K562 (cell line): Measurements from ENCODE around the gene DAPK3. TPM values are rescaled to one million over a fixed set of nuclear protein-coding genes. Genes with fewer than 3 reads are reported as not detected.
A peak's percentile ranks its signal among the peaks of the same experiment; 100 is the strongest.

Experiments used
- CEBPB ChIP-seq: fragments of 450-650 bp; IDR thresholded peaks from 2 replicates; pipeline ENCODE4 v1.6.1; 2016; ENCODE audit warnings: missing genetic modification characterization, missing compliant biosample characterization
- CHD4 ChIP-seq: fragments of 200-600 bp; sonication (generic); IDR thresholded peaks from 3 replicates; pipeline ENCODE4 v1.6.1; 2012; ENCODE audit warnings: low read depth, mild to moderate bottlenecking, mixed read lengths, low read length, inconsistent platforms; ENCODE audit not compliant: insufficient read depth, insufficient replicate concordance, poor library complexity, severe bottlenecking
- ELF1 ChIP-seq: fragments of 200-800 bp; sonication (Bioruptor generic); IDR thresholded peaks from 2 replicates; pipeline ENCODE4 v1.6.1; 2016; ENCODE audit warnings: missing genetic modification characterization, missing compliant biosample characterization
- ESRRA ChIP-seq: fragments of 450-650 bp; IDR thresholded peaks from 2 replicates; pipeline ENCODE4 v1.6.1; 2014; ENCODE audit warnings: low read depth, mild to moderate bottlenecking, moderate library complexity, borderline replicate concordance
- ETV5 ChIP-seq: sonication (generic); formaldehyde crosslinking; IDR thresholded peaks from 2 replicates; pipeline ENCODE4 v1.4.0; 2020; ENCODE audit warnings: low read depth, mild to moderate bottlenecking, missing genetic modification reagents
- NFRKB ChIP-seq: fragments of 450-650 bp; IDR thresholded peaks from 2 replicates; pipeline ENCODE4 v1.6.1; 2016; ENCODE audit warnings: low read depth
- PHB2 ChIP-seq: fragments of 450-650 bp; IDR thresholded peaks from 2 replicates; pipeline ENCODE4 v1.6.1; 2017; ENCODE audit warnings: low read depth
- WHSC1 ChIP-seq: IDR thresholded peaks from one replicate; pipeline ENCODE4 v1.6.1; 2012; ENCODE audit warnings: low read length, control low read depth, inconsistent platforms
- ZNF699 ChIP-seq: fragments of 250-450 bp; sonication (Bioruptor Pico); IDR thresholded peaks from 2 replicates; pipeline ENCODE4 v1.8.0; 2021; ENCODE audit warnings: mild to moderate bottlenecking, moderate library complexity; ENCODE audit not compliant: insufficient replicate concordance
- polyA plus RNA-seq, 8 experiments: library from polyadenylated mRNA; depleted of rRNA in 4 of 8; stranded (reverse) in 5 of 8; unstranded in 3 of 8; fragments of >200 nt; fragmentation: Nextera tagmentation in 2 of 8; fragmentation: Illumina TruSeq in 1 of 8; extraction: Ambion mirVana in 2 of 8; extraction: Trizol in 1 of 8; gene quantifications; 2 replicates each; pipeline versions ENCODE4 v1.2.1 to v1.2.3, GENCODE V29; 2011 to 2014; ENCODE audit warnings: inconsistent platforms in 1 of 8, missing spikeins in 1 of 8
- total RNA-seq, 7 experiments: library from RNA; depleted of rRNA in 6 of 7; stranded (reverse); fragments of >200 nt in 6 of 7; fragmentation: Illumina TruSeq in 2 of 7; extraction: Trizol in 2 of 7; gene quantifications; 2 replicates each; pipeline versions ENCODE4 v1.2.1 to v1.2.3, GENCODE V29; 2011 to 2021; ENCODE audit warnings: low replicate concordance in 1 of 7
- TF ChIP-seq, protein P1 (sequence below): sonication (generic); formaldehyde crosslinking; IDR thresholded peaks from 2 replicates; pipeline ENCODE4 v1.8.0; 2022; ENCODE audit warnings: missing genetic modification reagents, mild to moderate bottlenecking, borderline replicate concordance
- TF ChIP-seq, protein P2 (sequence below), 2 experiments: fragments of 450-650 bp; formaldehyde crosslinking in 1 of 2; IDR thresholded peaks; 2 replicates each; pipeline versions ENCODE4 v1.4.0 to v1.6.1; 2014 to 2020; ENCODE audit warnings: mild to moderate bottlenecking in 2 of 2, borderline replicate concordance in 1 of 2, low read depth in 1 of 2
- TF ChIP-seq, protein P3 (sequence below): IDR thresholded peaks from 2 replicates; pipeline ENCODE4 v1.6.1; 2011; ENCODE audit warnings: borderline replicate concordance, low read depth, mild to moderate bottlenecking, moderate library complexity, low read length; ENCODE audit not compliant: insufficient read depth, poor library complexity, severe bottlenecking

DAPK3 gene
- total and polyA plus RNA-seq, 9 of the 15 experiments (the other 6 are each of a cell fraction or from before 2014, with no cell fraction given) = 0.14 to 63.4 (median 25.0) TPM

DNA sequence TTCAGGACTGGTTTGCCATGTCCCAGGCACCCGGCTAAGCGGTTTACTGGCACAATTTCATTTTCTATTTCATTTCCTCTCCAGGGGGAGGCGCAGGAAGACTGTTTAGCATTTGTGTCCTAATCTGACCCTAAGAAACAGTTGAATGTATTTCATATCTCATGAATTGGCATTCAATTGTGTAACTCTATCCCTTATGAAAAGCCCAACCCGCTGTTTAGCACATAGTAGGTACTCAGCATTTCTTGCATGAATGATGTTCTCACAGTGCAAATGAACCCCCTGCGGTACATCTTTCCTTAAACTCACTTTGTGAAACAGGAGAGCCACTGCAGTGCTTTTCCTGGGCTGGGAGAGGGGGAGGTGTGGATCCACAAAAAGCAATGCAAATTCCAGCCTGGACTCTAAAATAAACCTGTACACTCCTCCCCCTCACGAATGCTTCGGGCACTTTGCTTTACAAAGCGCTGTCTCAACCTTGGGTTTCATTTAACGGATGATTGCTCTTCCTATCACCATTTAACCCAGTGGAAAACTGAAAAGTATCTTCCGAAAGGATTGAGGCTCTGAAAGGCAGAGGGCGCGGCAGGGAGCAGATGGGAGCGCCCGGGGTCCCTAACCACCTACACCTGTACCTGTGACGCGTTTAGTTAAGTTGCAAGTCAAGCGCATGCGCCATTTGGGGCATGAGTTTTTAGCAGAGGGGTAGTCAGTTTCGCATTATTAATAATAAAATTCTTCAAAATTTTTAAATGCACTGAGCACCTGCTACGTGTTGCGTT is 15.6 kb upstream of the DAPK3 start (continued):
- peak; percentile 26; the same call in 1 of the 2 replicates for TF ChIP-seq ELF1 (tag)
- no peak for TF ChIP-seq WHSC1
- TF ChIP-seq ETV5 = no peak
- TF ChIP-seq, protein P1, sequence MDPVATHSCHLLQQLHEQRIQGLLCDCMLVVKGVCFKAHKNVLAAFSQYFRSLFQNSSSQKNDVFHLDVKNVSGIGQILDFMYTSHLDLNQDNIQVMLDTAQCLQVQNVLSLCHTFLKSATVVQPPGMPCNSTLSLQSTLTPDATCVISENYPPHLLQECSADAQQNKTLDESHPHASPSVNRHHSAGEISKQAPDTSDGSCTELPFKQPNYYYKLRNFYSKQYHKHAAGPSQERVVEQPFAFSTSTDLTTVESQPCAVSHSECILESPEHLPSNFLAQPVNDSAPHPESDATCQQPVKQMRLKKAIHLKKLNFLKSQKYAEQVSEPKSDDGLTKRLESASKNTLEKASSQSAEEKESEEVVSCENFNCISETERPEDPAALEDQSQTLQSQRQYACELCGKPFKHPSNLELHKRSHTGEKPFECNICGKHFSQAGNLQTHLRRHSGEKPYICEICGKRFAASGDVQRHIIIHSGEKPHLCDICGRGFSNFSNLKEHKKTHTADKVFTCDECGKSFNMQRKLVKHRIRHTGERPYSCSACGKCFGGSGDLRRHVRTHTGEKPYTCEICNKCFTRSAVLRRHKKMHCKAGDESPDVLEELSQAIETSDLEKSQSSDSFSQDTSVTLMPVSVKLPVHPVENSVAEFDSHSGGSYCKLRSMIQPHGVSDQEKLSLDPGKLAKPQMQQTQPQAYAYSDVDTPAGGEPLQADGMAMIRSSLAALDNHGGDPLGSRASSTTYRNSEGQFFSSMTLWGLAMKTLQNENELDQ (CRISPR knock-in tag) = no peak
- TF ChIP-seq NFRKB = no peak
- TF ChIP-seq CEBPB (tag) = peak; percentile 88
- no peak for TF ChIP-seq CHD4
- TF ChIP-seq, protein P2, sequence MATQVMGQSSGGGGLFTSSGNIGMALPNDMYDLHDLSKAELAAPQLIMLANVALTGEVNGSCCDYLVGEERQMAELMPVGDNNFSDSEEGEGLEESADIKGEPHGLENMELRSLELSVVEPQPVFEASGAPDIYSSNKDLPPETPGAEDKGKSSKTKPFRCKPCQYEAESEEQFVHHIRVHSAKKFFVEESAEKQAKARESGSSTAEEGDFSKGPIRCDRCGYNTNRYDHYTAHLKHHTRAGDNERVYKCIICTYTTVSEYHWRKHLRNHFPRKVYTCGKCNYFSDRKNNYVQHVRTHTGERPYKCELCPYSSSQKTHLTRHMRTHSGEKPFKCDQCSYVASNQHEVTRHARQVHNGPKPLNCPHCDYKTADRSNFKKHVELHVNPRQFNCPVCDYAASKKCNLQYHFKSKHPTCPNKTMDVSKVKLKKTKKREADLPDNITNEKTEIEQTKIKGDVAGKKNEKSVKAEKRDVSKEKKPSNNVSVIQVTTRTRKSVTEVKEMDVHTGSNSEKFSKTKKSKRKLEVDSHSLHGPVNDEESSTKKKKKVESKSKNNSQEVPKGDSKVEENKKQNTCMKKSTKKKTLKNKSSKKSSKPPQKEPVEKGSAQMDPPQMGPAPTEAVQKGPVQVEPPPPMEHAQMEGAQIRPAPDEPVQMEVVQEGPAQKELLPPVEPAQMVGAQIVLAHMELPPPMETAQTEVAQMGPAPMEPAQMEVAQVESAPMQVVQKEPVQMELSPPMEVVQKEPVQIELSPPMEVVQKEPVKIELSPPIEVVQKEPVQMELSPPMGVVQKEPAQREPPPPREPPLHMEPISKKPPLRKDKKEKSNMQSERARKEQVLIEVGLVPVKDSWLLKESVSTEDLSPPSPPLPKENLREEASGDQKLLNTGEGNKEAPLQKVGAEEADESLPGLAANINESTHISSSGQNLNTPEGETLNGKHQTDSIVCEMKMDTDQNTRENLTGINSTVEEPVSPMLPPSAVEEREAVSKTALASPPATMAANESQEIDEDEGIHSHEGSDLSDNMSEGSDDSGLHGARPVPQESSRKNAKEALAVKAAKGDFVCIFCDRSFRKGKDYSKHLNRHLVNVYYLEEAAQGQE (IDR thresholded peaks at IDR 0.05; ENCODE audit: borderline replicate concordance) = peak; percentile 64; the same call in 1 of the 2 replicates
- TF ChIP-seq, protein P2 (CRISPR knock-in tag; IDR thresholded peaks at IDR 0.05; ENCODE audit: low read depth) = no peak
- TF ChIP-seq, protein P3, sequence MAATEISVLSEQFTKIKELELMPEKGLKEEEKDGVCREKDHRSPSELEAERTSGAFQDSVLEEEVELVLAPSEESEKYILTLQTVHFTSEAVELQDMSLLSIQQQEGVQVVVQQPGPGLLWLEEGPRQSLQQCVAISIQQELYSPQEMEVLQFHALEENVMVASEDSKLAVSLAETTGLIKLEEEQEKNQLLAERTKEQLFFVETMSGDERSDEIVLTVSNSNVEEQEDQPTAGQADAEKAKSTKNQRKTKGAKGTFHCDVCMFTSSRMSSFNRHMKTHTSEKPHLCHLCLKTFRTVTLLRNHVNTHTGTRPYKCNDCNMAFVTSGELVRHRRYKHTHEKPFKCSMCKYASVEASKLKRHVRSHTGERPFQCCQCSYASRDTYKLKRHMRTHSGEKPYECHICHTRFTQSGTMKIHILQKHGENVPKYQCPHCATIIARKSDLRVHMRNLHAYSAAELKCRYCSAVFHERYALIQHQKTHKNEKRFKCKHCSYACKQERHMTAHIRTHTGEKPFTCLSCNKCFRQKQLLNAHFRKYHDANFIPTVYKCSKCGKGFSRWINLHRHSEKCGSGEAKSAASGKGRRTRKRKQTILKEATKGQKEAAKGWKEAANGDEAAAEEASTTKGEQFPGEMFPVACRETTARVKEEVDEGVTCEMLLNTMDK = peak; percentile 36
- TF ChIP-seq ZNF699 = no peak
- TF ChIP-seq PHB2 = no peak
- 0 out of 2 replicates have a peak, but pooled peaks have one; percentile 15 for TF ChIP-seq ESRRA
